Measurements from ENCODE around the gene GRHPR.

- TF ChIP-seq EP300 (IDR thresholded peaks at IDR 0.05) = no peak
- TF ChIP-seq CTCF (IDR thresholded peaks at IDR 0.05) = no peak
- TF ChIP-seq POLR2A (IDR thresholded peaks at IDR 0.05) = no peak
Observed at GRCh38 chr9:37447111-37447510, 24.6 kb downstream of the GRHPR start.

Data from suprapubic skin (tissue), 3 donors.